ENCODE measurements around the gene SRGAP1.
"Not testable (repeated sequence)": the region's sequence is repeated elsewhere in the genome, so short reads cannot be mapped to it uniquely, and the experiment has no call there.

The SRGAP1 gene

GRCh38 chr12:63836936-63837335, 7.6 kb upstream of the SRGAP1 start:
- DNase-seq = no peak

GRCh38 chr12:63838411-63838810, 6.1 kb upstream of the SRGAP1 start:
- no peak for DNase-seq

- DNase-seq = no peak
Measured at GRCh38 chr12:63841011-63841410, 3.5 kb upstream of the SRGAP1 start.

- DNase-seq = no peak
Measured at GRCh38 chr12:63841571-63841970, 2.9 kb upstream of the SRGAP1 start.

- DNase-seq = not testable (repeated sequence)
Measured at GRCh38 chr12:63842750-63843149, 1.8 kb upstream of the SRGAP1 start.

- no peak for DNase-seq
Measured at GRCh38 chr12:63843254-63843720, 1.2 kb upstream of the SRGAP1 start.

GRCh38 chr12:63843721-63844390, 644 bp upstream of the SRGAP1 start:
- peak; percentile 20 to 98 (median 90) for DNase-seq

- peak in 1 of 51 donors; percentile 26 for DNase-seq
Measured at GRCh38 chr12:63845726-63846125, 1.2 kb downstream of the SRGAP1 start.

- DNase-seq = peak in 4 of 51 donors; percentile 5 to 49 (median 16)
Measured at GRCh38 chr12:63846238-63846967, 1.9 kb downstream of the SRGAP1 start.

- DNase-seq = no peak
Measured at GRCh38 chr12:63848450-63848849, 4.0 kb downstream of the SRGAP1 start.

GRCh38 chr12:63849106-63849620, 4.7 kb downstream of the SRGAP1 start:
- DNase-seq = no peak

- no peak for DNase-seq
Measured at GRCh38 chr12:63849641-63850040, 5.1 kb downstream of the SRGAP1 start.

- no peak for DNase-seq
Measured at GRCh38 chr12:63853978-63854377, 9.5 kb downstream of the SRGAP1 start.

GRCh38 chr12:63855299-63855698, 10.8 kb downstream of the SRGAP1 start:
- DNase-seq = no peak

GRCh38 chr12:63857771-63858670, 13.5 kb downstream of the SRGAP1 start:
- no peak for DNase-seq

- not testable (repeated sequence) for DNase-seq
Measured at GRCh38 chr12:63859880-63860279, 15.4 kb downstream of the SRGAP1 start.

- no peak for DNase-seq
Measured at GRCh38 chr12:63862187-63862968, 17.9 kb downstream of the SRGAP1 start.

- DNase-seq = no peak
Measured at GRCh38 chr12:63862969-63863230, 18.4 kb downstream of the SRGAP1 start.

GRCh38 chr12:63863658-63864453, 19.4 kb downstream of the SRGAP1 start:
- no peak for DNase-seq

- DNase-seq = no peak
Measured at GRCh38 chr12:63864454-63864706, 19.9 kb downstream of the SRGAP1 start.

GRCh38 chr12:63865448-63865847, 20.9 kb downstream of the SRGAP1 start:
- DNase-seq = no peak
